HG02623 (cell line): ENCODE results near the gene DDX25.

ENCODE experiments used
- ATAC-seq: cut with Tn5 transposase; IDR thresholded peaks from one replicate; pipeline ENCODE4 v1.9.1; 2021; ENCODE audit warnings: moderate library complexity; ENCODE audit not compliant: unreplicated experiment

Gene DDX25

GRCh38 chr11:125948278-125949051 lies 44.2 kb downstream of the DDX25 start:
- no peak for ATAC-seq

- ATAC-seq, result no peak
Observed at GRCh38 chr11:125949271-125950177, 45.2 kb downstream of the DDX25 start.

- ATAC-seq, result no peak
Observed at GRCh38 chr11:125950178-125950490, 45.8 kb downstream of the DDX25 start.

DNA sequence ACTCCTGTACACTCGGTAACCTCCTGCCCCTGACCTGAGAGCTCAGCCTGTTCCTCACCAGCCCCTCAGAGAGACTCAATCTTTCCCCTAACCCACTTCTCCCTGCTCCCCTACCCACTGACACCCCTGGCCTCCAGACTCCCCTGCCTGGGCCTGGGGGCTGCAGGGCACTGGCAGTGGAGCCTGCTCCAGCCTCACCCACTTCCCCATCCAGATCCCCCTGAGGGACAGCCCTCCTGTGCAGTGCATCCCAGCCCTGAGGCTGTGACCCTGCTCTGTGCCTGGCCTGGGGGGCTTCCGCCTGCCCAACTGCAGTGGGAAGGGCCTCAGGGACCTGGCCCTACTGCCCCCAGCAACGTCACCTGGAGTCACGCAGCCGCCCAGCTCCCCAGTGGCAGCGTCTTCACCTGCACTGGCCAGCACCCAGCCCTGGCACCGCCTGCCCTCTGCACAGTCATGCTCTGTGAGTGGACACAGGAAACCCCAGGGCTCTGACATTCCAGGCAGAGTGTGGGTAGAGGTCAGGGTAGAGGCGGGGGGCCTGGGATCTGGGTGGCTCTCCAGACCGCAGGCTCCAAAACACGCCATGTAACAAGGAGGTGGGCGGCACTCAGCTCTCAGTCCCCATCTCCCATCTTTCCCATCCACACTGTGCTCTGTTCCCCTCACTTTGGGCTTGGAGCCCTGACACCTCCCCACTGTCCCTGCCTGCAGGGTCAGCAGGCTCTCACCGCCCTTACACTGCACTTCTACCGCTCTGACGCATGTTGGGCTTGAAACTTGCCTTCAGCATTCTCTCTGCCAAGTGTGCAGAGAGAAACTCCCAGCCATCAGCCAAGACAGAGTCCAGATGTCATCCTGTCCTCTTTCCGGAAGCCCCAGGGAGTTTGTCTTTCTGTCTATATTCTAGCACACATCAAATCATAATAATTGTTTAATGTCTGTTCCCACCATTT lies 46.7 kb downstream of the DDX25 start:
- no peak for ATAC-seq

- ATAC-seq, result no peak
Observed at GRCh38 chr11:125951731-125952130, 47.4 kb downstream of the DDX25 start.

DNA sequence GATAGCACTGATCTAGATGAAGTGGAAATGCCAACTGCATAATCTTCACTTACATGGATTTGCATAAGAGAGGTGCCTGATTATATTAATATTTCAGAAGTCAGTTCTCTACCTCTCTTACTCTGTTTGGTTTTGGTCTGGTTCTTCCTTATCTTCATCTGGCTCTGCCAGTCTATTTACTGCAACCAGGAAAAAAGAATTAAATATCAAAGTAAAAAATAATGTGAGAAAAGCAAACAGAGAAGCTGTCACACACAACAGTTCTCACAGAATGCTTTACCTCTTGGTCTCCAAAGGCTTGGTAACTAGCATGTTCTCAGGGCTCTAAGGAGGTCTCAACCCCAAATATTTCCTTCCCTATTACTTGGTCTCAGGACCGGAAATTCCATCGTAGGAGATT lies 48.3 kb downstream of the DDX25 start:
- ATAC-seq, result no peak

- ATAC-seq, result no peak
Observed at GRCh38 chr11:125952973-125953372, 48.7 kb downstream of the DDX25 start.

DNA sequence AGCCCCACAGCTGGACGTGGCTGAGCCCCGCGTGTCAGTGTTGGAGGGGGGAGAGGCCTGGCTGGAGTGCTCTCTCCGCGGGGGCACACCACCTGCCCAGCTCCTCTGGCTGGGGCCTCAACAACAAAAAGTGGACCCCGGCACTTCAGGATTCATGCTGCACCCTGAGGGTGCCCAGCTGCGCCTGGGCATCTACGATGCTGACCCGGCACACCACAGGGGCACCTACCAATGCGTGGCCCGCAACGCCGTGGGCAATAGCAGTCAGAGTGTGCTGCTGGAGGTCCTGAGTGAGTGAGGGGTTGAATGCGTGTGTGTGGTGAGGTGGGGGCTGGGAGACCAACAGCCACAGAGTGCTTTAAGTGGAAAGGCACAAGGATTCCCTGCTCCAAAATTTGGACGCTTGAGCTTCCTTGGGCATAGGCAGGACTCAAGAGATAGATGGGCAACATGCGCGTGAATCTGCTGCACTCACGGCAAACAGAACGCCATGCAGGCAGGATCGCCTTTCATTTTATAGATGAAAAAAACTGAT lies 49.2 kb downstream of the DDX25 start:
- no peak for ATAC-seq

- no peak for ATAC-seq
Observed at GRCh38 chr11:125954123-125954944, 50.0 kb downstream of the DDX25 start.

- no peak for ATAC-seq
Observed at GRCh38 chr11:125954945-125955640, 50.8 kb downstream of the DDX25 start.

- no peak for ATAC-seq
Observed at GRCh38 chr11:125955856-125956255, 51.5 kb downstream of the DDX25 start.

- no peak for ATAC-seq
Observed at GRCh38 chr11:125956391-125957134, 52.3 kb downstream of the DDX25 start.

GRCh38 chr11:125957618-125958332 lies 53.5 kb downstream of the DDX25 start:
- ATAC-seq, result no peak

DNA sequence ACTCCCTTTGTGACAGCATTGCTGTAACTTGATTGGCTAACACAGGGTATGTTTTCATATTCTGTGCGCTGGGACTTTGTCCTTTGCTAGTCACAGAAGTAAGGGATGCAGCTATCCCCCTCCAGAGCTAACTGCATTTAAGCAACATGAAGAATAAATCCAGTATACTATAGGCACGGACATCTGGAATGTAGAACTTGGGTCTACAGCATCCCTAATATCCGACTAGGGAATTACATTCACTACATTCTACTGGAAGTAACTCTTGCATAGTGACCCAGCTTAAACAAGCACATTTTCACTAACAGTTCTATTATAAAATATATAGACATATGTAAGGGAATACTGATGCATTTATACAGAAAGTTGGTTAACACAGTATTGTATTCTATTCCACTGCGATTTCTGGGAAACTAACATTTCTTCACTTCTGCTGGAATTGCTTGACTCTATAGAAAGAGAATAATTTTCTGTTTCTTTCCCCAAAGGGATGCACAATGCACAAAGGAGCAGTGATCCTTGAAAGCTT lies 54.6 kb downstream of the DDX25 start:
- ATAC-seq, result no peak

- no peak for ATAC-seq
Observed at GRCh38 chr11:125959511-125959910, 55.2 kb downstream of the DDX25 start.

GRCh38 chr11:125959931-125960330 lies 55.6 kb downstream of the DDX25 start:
- no peak for ATAC-seq

GRCh38 chr11:125960771-125961170 lies 56.5 kb downstream of the DDX25 start:
- no peak for ATAC-seq

GRCh38 chr11:125967515-125967914 lies 63.2 kb downstream of the DDX25 start:
- no peak for ATAC-seq
